Spleen (tissue), 11 donors: Measurements from ENCODE around the gene NLRP11. TPM values are rescaled to one million over a fixed set of nuclear protein-coding genes. Genes with fewer than 3 reads are reported as not detected.
A peak's percentile ranks its signal among the peaks of the same experiment; 100 is the strongest.

ENCODE experiments used
- DNase-seq: peaks from one replicate; pipeline ENCODE4 v3.0.0-alpha.2; 2020
- H3K27ac ChIP-seq, 8 donors: fragments of 200-600 bp; sonication (generic) in 7 of 8; 1 replicate in 4 of 8; 2 replicates in 4 of 8; pipeline versions ENCODE4 v1.5.0 to v1.8.0; 2016 to 2021; ENCODE audit warnings: inconsistent platforms in 4 of 8, mild to moderate bottlenecking in 4 of 8, moderate library complexity in 1 of 8
- H3K27me3 ChIP-seq, 7 donors: fragments of 200-600 bp; sonication (generic) in 6 of 7; replicated peaks in 1 of 7; 1 replicate in 4 of 7; 2 replicates in 3 of 7; pipeline versions ENCODE4 v1.5.0 to v1.8.0; 2016 to 2021; ENCODE audit warnings: inconsistent platforms in 3 of 7, mild to moderate bottlenecking in 1 of 7
- H3K36me3 ChIP-seq, 6 donors: fragments of 200-600 bp; sonication (generic) in 5 of 6; 1 replicate in 4 of 6; 2 replicates in 2 of 6; pipeline versions ENCODE4 v1.5.0 to v1.8.0; 2016 to 2021; ENCODE audit warnings: inconsistent platforms in 2 of 6
- H3K4me1 ChIP-seq, 6 donors: fragments of 200-600 bp; sonication (generic) in 5 of 6; 1 replicate in 3 of 6; 2 replicates in 3 of 6; pipeline versions ENCODE4 v1.5.0 to v1.8.0; 2016 to 2021; ENCODE audit warnings: inconsistent platforms in 3 of 6
- H3K4me3 ChIP-seq, 8 donors: fragments of 200-600 bp; sonication (generic) in 7 of 8; 1 replicate in 4 of 8; 2 replicates in 4 of 8; pipeline versions ENCODE4 v1.5.0 to v1.8.0; 2016 to 2021; ENCODE audit warnings: inconsistent platforms in 4 of 8, mild to moderate bottlenecking in 4 of 8, moderate library complexity in 2 of 8
- H3K9me3 ChIP-seq, 8 donors: fragments of 200-600 bp; sonication (generic) in 7 of 8; 1 replicate in 4 of 8; 2 replicates in 4 of 8; pipeline versions ENCODE4 v1.5.0 to v1.8.0; 2016 to 2021; ENCODE audit warnings: inconsistent platforms in 4 of 8
- CTCF ChIP-seq, 11 experiments: fragments of 200-600 bp in 7 of 11; fragments of 450-650 bp in 4 of 11; sonication (generic) in 4 of 11; IDR thresholded peaks in 8 of 11; conservative IDR thresholded peaks in 3 of 11; 1 replicate in 7 of 11; 2 replicates in 4 of 11; pipeline versions ENCODE4 v1.4.0 to v1.8.0; 2016 to 2021; ENCODE audit warnings: antibody characterized with exemption in 11 of 11, inconsistent platforms in 4 of 11, mild to moderate bottlenecking in 1 of 11
- POLR2A ChIP-seq, 3 donors: fragments of 450-650 bp; IDR thresholded peaks; one replicate each; pipeline ENCODE4 v1.5.1; 2017; ENCODE audit warnings: antibody characterized with exemption in 3 of 3, mild to moderate bottlenecking in 1 of 3
- POLR2AphosphoS5 ChIP-seq, 3 donors: sonication (generic); formaldehyde crosslinking; IDR thresholded peaks; one replicate each; pipeline ENCODE4 v1.5.1; 2017; ENCODE audit warnings: antibody characterized with exemption in 3 of 3
- WGBS, 5 donors: extraction: QIAGEN DNeasy Blood & Tissue Kit in 3 of 5; methylation state at CpG; one replicate each; pipeline versions ENCODE4 v1.1.5 to v1.1.7; 2013 to 2018; 5-methylcytosine and 5-hydroxymethylcytosine counted together
- intact Hi-C: fragments of 100-400 bp; cut with DNase I; formaldehyde crosslinking; loops from one replicate; pipeline ENCODE4 v1.15.0; 2023; ENCODE audit warnings: low total_unique reads
- polyA plus RNA-seq, 3 donors: library from polyadenylated mRNA; stranded (reverse); fragments of 200-250 nt; gene quantifications; one replicate each; pipeline ENCODE4 v1.2.1, GENCODE V29; 2013
- total RNA-seq, 7 donors: library from RNA; depleted of rRNA in 3 of 7; stranded (reverse); fragments of >200 nt in 3 of 7; fragmentation: NEBNext Ultra II Directional in 4 of 7; extraction: Animal tissue kit (Norgen Biotek cat#: 25700) in 4 of 7; gene quantifications; one replicate each; pipeline versions ENCODE4 v1.1.0 to v1.2.1, GENCODE V29; 2016 to 2021
- donor health status: healthy with polysubstance abuse.
- donor health status: DM: no; HTN: no; CAD: no; lungs with moderate emphysema.
- donor health status: DM: no; HTN: no; CAD: no.
- donor health status: Bipolar disorder and iron deficiency.
- donor health status: healthy.
- donor health status: DM: no; HTN: no; CAD: no.
- donor health status: DM: yes; HTN: yes; CAD: no.

Gene NLRP11
- total and polyA plus RNA-seq, 10 donors, result 0.03 to 0.22 (median 0.11) TPM; not detected in 6

GRCh38 chr19:55866521-55866920 is 34.7 kb upstream of the NLRP11 start:
- intact Hi-C loops, result no loop called here
- Histone ChIP-seq H3K4me1 (no peaks in the 10 kb centered on the region), H3K27me3 (no peaks in the 10 kb centered on the region), H3K9me3 (peaks cover 0 to 47% (median 17%) of the 10 kb centered on the region in 8 donors), H3K4me3 (no peak overlapping the region), H3K36me3 (no peaks in the 10 kb centered on the region), H3K27ac (no peak overlapping the region)
- TF ChIP-seq CTCF (IDR thresholded peaks at IDR 0.05 in 8 of 11, conservative IDR thresholded peaks at IDR 0.05 in 3 of 11), result no peak
- TF ChIP-seq POLR2AphosphoS5 (IDR thresholded peaks at IDR 0.05), result no peak
- no peak for TF ChIP-seq POLR2A (IDR thresholded peaks at IDR 0.05)
- DNase-seq, result no peak
- whole genome bisulfite sequencing, 5 donors, result 50 to 58% (median 57%) methylated on average over 3 of the region's 3 CpGs

DNA sequence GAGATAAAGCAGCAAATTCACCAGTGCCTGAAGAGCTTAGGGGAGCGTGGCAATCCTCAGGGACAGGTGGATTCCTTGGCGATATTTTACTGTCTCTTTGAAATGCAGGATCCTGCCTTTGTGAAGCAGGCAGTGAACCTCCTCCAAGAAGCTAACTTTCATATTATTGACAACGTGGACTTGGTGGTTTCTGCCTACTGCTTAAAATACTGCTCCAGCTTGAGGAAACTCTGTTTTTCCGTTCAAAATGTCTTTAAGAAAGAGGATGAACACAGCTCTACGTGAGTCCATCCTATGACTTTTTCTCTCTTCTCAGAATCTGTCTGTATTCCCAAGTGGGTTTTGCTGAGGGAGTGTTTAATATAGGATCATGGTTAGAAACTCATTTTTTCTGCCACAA is 27.2 kb upstream of the NLRP11 start:
- no peak for DNase-seq
- Histone ChIP-seq H3K4me3 (no peak overlapping the region), H3K36me3 (no peaks in the 10 kb centered on the region), H3K27me3 (no peaks in the 10 kb centered on the region), H3K9me3 (peaks cover 0 to 32% (median 0%) of the 10 kb centered on the region in 8 donors), H3K4me1 (no peaks in the 10 kb centered on the region), H3K27ac (no peak overlapping the region)
- intact Hi-C loops, result no loop called here
- 57 to 78% (median 69%) methylated on average over 5 of the region's 5 CpGs for WGBS, 5 donors
- TF ChIP-seq POLR2A (IDR thresholded peaks at IDR 0.05) (no peak), POLR2AphosphoS5 (IDR thresholded peaks at IDR 0.05) (no peak), CTCF (IDR thresholded peaks at IDR 0.05 in 8 of 11, conservative IDR thresholded peaks at IDR 0.05 in 3 of 11) (no peak)

GRCh38 chr19:55858401-55858800 is 26.6 kb upstream of the NLRP11 start:
- 89 to 97% (median 93%) methylated on average over 14 of the region's 14 CpGs for WGBS, 5 donors
- DNase-seq, result no peak
- intact Hi-C loops, result no loop called here
- H3K4me1 ChIP-seq, result no peaks in the 10 kb centered on the region
- no peak for TF ChIP-seq CTCF (IDR thresholded peaks at IDR 0.05 in 8 of 11, conservative IDR thresholded peaks at IDR 0.05 in 3 of 11)
- TF ChIP-seq POLR2AphosphoS5 (IDR thresholded peaks at IDR 0.05), result no peak
- no peak for TF ChIP-seq POLR2A (IDR thresholded peaks at IDR 0.05)
- H3K36me3 ChIP-seq, result no peaks in the 10 kb centered on the region
- no peak overlapping the region for H3K4me3 ChIP-seq
- no peak overlapping the region for H3K27ac ChIP-seq
- no peaks in the 10 kb centered on the region for H3K27me3 ChIP-seq
- H3K9me3 ChIP-seq, result peaks cover 0 to 28% (median 2%) of the 10 kb centered on the region in 8 donors

- Histone ChIP-seq H3K9me3 (peaks cover 0 to 23% (median 3%) of the 10 kb centered on the region in 8 donors), H3K4me3 (no peak overlapping the region), H3K27me3 (no peaks in the 10 kb centered on the region), H3K27ac (peak overlapping the region in 1 of 8 donors; percentile 43), H3K36me3 (no peaks in the 10 kb centered on the region), H3K4me1 (no peaks in the 10 kb centered on the region)
- no peak for DNase-seq
- TF ChIP-seq CTCF (IDR thresholded peaks at IDR 0.05 in 8 of 11, conservative IDR thresholded peaks at IDR 0.05 in 3 of 11), result no peak
- no peak for TF ChIP-seq POLR2AphosphoS5 (IDR thresholded peaks at IDR 0.05)
- TF ChIP-seq POLR2A (IDR thresholded peaks at IDR 0.05), result no peak
- 88 to 94% (median 92%) methylated on average over 23 of the region's 23 CpGs for WGBS, 5 donors
- intact Hi-C loops, result no loop called here
These were observed 26.2 kb upstream of the NLRP11 start for GRCh38 chr19:55857974-55858373.
